ENCODE results near the gene IL19.

The IL19 gene

GRCh38 chr1:206732508-206732907 lies 38.1 kb upstream of the IL19 start:
- no peak overlapping the region for H3K4me3 ChIP-seq (ENCODE audit: low read depth, low read length)
- H3K9ac ChIP-seq (ENCODE audit: low read length): no peak overlapping the region
- H3K27ac ChIP-seq (ENCODE audit: low read depth, low read length): no peak overlapping the region
- H3K9me3 ChIP-seq (ENCODE audit: control insufficient read depth, insufficient read depth, low read depth, low read length): no peaks in the 10 kb centered on the region
- H3K4me1 ChIP-seq (ENCODE audit: control insufficient read depth, insufficient read depth, low read length): no peaks in the 10 kb centered on the region
- H3K36me3 ChIP-seq (ENCODE audit: control insufficient read depth, insufficient read depth, low read length): peaks cover 64% of the 10 kb centered on the region
- no peaks in the 10 kb centered on the region for H3K27me3 ChIP-seq (ENCODE audit: control insufficient read depth, insufficient read depth, low read length)

DNA sequence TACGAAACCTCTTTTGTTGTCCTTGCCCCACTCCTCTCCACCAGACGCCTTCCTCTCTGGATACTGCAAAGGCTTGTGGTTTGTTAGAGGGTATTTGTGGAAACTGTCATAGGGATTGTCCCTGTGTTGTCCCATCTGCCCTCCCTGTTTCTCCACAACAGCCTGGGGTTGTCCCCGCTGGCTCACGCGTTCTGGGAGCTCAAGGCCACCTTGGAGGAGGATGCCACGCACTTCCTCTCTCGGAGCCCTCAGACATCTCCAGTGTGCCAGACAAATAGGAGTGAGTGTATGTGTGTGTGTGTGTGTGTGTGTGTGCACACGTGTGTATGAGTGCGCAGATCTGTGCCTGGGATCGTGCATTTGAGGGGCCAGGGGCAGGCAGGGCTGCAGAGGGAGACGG lies 37.6 kb upstream of the IL19 start:
- no peak overlapping the region for H3K27ac ChIP-seq (ENCODE audit: low read depth, low read length)
- no peak overlapping the region for H3K4me3 ChIP-seq (ENCODE audit: low read depth, low read length)
- no peaks in the 10 kb centered on the region for H3K9me3 ChIP-seq (ENCODE audit: control insufficient read depth, insufficient read depth, low read depth, low read length)
- H3K36me3 ChIP-seq (ENCODE audit: control insufficient read depth, insufficient read depth, low read length): peaks cover 64% of the 10 kb centered on the region
- no peaks in the 10 kb centered on the region for H3K4me1 ChIP-seq (ENCODE audit: control insufficient read depth, insufficient read depth, low read length)
- H3K9ac ChIP-seq (ENCODE audit: low read length): no peak overlapping the region
- no peaks in the 10 kb centered on the region for H3K27me3 ChIP-seq (ENCODE audit: control insufficient read depth, insufficient read depth, low read length)

GRCh38 chr1:206734499-206735142 lies 36.0 kb upstream of the IL19 start:
- no peak overlapping the region for H3K27ac ChIP-seq (ENCODE audit: low read depth, low read length)
- peaks cover 56% of the 10 kb centered on the region for H3K36me3 ChIP-seq (ENCODE audit: control insufficient read depth, insufficient read depth, low read length)
- no peak overlapping the region for H3K9ac ChIP-seq (ENCODE audit: low read length)
- H3K27me3 ChIP-seq (ENCODE audit: control insufficient read depth, insufficient read depth, low read length): no peaks in the 10 kb centered on the region
- no peaks in the 10 kb centered on the region for H3K9me3 ChIP-seq (ENCODE audit: control insufficient read depth, insufficient read depth, low read depth, low read length)
- no peak overlapping the region for H3K4me3 ChIP-seq (ENCODE audit: low read depth, low read length)
- H3K4me1 ChIP-seq (ENCODE audit: control insufficient read depth, insufficient read depth, low read length): peaks cover 11% of the 10 kb centered on the region

DNA sequence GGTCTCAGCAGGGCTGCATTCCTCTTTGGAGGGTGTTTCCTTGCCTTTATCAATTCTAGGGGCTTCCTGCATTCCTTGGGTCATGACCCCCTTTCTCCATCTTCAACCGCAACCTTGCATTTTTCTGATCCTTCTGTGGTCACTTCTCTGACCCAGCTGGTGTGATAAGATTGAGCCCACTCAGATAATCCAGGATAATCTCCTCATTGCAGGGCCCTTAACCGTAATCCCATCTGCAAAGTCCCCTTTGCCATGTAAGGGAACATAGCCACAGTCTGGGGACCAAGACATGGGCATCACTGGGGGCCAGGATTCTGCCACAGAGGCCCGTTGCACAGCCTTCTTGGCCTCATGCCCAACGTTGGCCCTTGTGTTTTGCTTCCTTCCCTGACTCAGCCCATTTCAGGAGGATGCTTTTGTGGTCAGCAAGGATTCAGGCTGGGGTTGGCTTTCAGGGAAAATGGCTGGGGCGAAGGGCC lies 35.0 kb upstream of the IL19 start:
- H3K9ac ChIP-seq (ENCODE audit: low read length): no peak overlapping the region

DNA sequence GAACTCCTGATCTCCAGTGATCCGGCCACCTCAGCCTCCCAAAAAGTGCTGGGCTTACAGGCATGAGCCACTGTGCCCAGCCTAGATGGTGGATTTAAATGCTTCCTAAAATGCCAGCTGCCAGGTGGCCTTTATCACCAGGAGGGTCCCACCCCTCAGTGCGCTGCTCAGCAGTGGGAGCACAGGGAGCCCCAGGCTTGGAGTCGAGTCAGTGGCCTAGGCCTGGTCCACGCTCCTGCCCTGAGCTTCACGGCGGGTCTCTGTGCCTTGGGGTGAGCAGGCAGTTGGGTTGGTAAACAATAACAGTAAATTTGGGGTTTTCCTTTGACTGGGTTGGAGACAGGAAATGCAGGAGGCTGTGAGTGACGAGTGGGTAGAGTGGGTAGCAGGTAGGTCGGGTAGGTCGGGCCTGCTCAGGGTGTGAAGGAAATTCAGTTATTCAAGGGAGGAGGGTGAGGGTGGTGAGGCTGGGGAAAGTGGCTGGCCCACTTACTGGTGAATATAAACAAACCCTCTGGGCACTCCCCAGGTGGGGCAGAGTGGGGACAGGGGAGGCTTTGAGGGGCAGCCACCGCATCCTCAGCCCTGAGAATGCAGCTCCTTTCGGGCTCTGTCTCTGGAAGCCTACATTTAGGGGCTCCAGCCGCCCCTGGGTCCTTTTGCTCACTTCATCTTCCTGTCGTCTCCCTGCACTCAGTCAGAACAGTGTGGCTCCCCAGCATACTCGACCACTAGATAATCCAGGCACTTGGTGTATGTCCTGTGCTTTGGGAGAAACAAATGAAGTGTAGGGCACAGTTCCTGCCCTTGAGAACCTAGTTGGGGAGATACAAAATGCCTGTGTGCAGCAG lies 33.5 kb upstream of the IL19 start:
- H3K4me1 ChIP-seq (ENCODE audit: control insufficient read depth, insufficient read depth, low read length): peaks cover 12% of the 10 kb centered on the region

More for the DNA sequence above, 35.0 kb upstream of the IL19 start:
- Histone ChIP-seq H3K27ac (ENCODE audit: low read depth, low read length) (no peak overlapping the region), H3K4me1 (ENCODE audit: control insufficient read depth, insufficient read depth, low read length) (peaks cover 12% of the 10 kb centered on the region), H3K9me3 (ENCODE audit: control insufficient read depth, insufficient read depth, low read depth, low read length) (no peaks in the 10 kb centered on the region), H3K4me3 (ENCODE audit: low read depth, low read length) (no peak overlapping the region), H3K36me3 (ENCODE audit: control insufficient read depth, insufficient read depth, low read length) (peaks cover 46% of the 10 kb centered on the region), H3K27me3 (ENCODE audit: control insufficient read depth, insufficient read depth, low read length) (no peaks in the 10 kb centered on the region)

GRCh38 chr1:206737729-206738201 lies 32.8 kb upstream of the IL19 start:
- Histone ChIP-seq H3K27me3 (ENCODE audit: control insufficient read depth, insufficient read depth, low read length) (no peaks in the 10 kb centered on the region), H3K4me1 (ENCODE audit: control insufficient read depth, insufficient read depth, low read length) (peaks cover 12% of the 10 kb centered on the region), H3K27ac (ENCODE audit: low read depth, low read length) (no peak overlapping the region), H3K36me3 (ENCODE audit: control insufficient read depth, insufficient read depth, low read length) (peaks cover 25% of the 10 kb centered on the region), H3K9me3 (ENCODE audit: control insufficient read depth, insufficient read depth, low read depth, low read length) (no peaks in the 10 kb centered on the region), H3K9ac (ENCODE audit: low read length) (no peak overlapping the region), H3K4me3 (ENCODE audit: low read depth, low read length) (no peak overlapping the region)

More for the DNA sequence above, 33.5 kb upstream of the IL19 start:
- Histone ChIP-seq H3K9ac (ENCODE audit: low read length) (no peak overlapping the region), H3K27me3 (ENCODE audit: control insufficient read depth, insufficient read depth, low read length) (no peaks in the 10 kb centered on the region), H3K4me3 (ENCODE audit: low read depth, low read length) (no peak overlapping the region), H3K36me3 (ENCODE audit: control insufficient read depth, insufficient read depth, low read length) (peaks cover 31% of the 10 kb centered on the region), H3K27ac (ENCODE audit: low read depth, low read length) (no peak overlapping the region), H3K9me3 (ENCODE audit: control insufficient read depth, insufficient read depth, low read depth, low read length) (no peaks in the 10 kb centered on the region)

GRCh38 chr1:206738370-206739366 lies 31.9 kb upstream of the IL19 start:
- H3K27me3 ChIP-seq (ENCODE audit: control insufficient read depth, insufficient read depth, low read length): no peaks in the 10 kb centered on the region
- H3K9ac ChIP-seq (ENCODE audit: low read length): no peak overlapping the region
- H3K4me1 ChIP-seq (ENCODE audit: control insufficient read depth, insufficient read depth, low read length): peaks cover 12% of the 10 kb centered on the region
- H3K27ac ChIP-seq (ENCODE audit: low read depth, low read length): no peak overlapping the region
- H3K9me3 ChIP-seq (ENCODE audit: control insufficient read depth, insufficient read depth, low read depth, low read length): no peaks in the 10 kb centered on the region
- H3K36me3 ChIP-seq (ENCODE audit: control insufficient read depth, insufficient read depth, low read length): peaks cover 18% of the 10 kb centered on the region
- H3K4me3 ChIP-seq (ENCODE audit: low read depth, low read length): no peak overlapping the region

GRCh38 chr1:206739411-206740076 lies 31.0 kb upstream of the IL19 start:
- H3K4me3 ChIP-seq (ENCODE audit: low read depth, low read length): no peak overlapping the region
- peaks cover 14% of the 10 kb centered on the region for H3K36me3 ChIP-seq (ENCODE audit: control insufficient read depth, insufficient read depth, low read length)
- H3K9me3 ChIP-seq (ENCODE audit: control insufficient read depth, insufficient read depth, low read depth, low read length): no peaks in the 10 kb centered on the region
- no peaks in the 10 kb centered on the region for H3K27me3 ChIP-seq (ENCODE audit: control insufficient read depth, insufficient read depth, low read length)
- H3K9ac ChIP-seq (ENCODE audit: low read length): no peak overlapping the region
- H3K27ac ChIP-seq (ENCODE audit: low read depth, low read length): no peak overlapping the region
- peaks cover 12% of the 10 kb centered on the region for H3K4me1 ChIP-seq (ENCODE audit: control insufficient read depth, insufficient read depth, low read length)

- Histone ChIP-seq H3K27ac (ENCODE audit: low read depth, low read length) (no peak overlapping the region), H3K36me3 (ENCODE audit: control insufficient read depth, insufficient read depth, low read length) (no peaks in the 10 kb centered on the region), H3K9ac (ENCODE audit: low read length) (no peak overlapping the region), H3K9me3 (ENCODE audit: control insufficient read depth, insufficient read depth, low read depth, low read length) (no peaks in the 10 kb centered on the region), H3K4me3 (ENCODE audit: low read depth, low read length) (no peak overlapping the region), H3K4me1 (ENCODE audit: control insufficient read depth, insufficient read depth, low read length) (peaks cover 12% of the 10 kb centered on the region), H3K27me3 (ENCODE audit: control insufficient read depth, insufficient read depth, low read length) (no peaks in the 10 kb centered on the region)
These were observed 29.4 kb upstream of the IL19 start for GRCh38 chr1:206741142-206741701.

All from HUES6 (cell line).